ENCODE results near the gene SOX9. TPM values are rescaled to one million over a fixed set of nuclear protein-coding genes. Genes with fewer than 3 reads are reported as not detected.

The SOX9 gene
- 10 to 100 TPM in 1 of 10 donors, 1 to 10 TPM in 9; 6.8 to 17.6 (median 8.4) TPM for polyA plus RNA-seq (ENCODE audit: insufficient read length in 10 of 10)
- long read RNA-seq, donor 1, transcript SOX9-201 (3 exons, 3,935 nt) = major isoform, 5 of 5 reads
- long read RNA-seq, donor 1, partial matches to known transcripts = 0 of 5 reads
- long read RNA-seq, donor 1, other reads (novel, unspliced or antisense) = 0 of 5 reads
- long read RNA-seq, donor 2 = 0 reads
- long read RNA-seq, donor 3 = 0 reads
- long read RNA-seq, donor 4, partial matches to known transcripts = 0 of 1 reads
- long read RNA-seq, donor 4, other reads (novel, unspliced or antisense) = 0 of 1 reads
- long read RNA-seq, donor 5, partial matches to known transcripts = 0 of 2 reads
- long read RNA-seq, donor 5, other reads (novel, unspliced or antisense) = 0 of 2 reads
- long read RNA-seq, donor 6 = 0 reads
- long read RNA-seq, donor 7, partial matches to known transcripts = 0 of 2 reads
- long read RNA-seq, donor 7, other reads (novel, unspliced or antisense) = 0 of 2 reads
- long read RNA-seq, donor 8, partial matches to known transcripts = 0 of 2 reads
- long read RNA-seq, donor 8, other reads (novel, unspliced or antisense) = 0 of 2 reads
- long read RNA-seq, donor 9, partial matches to known transcripts = 0 of 1 reads
- long read RNA-seq, donor 9, other reads (novel, unspliced or antisense) = 0 of 1 reads

DNA sequence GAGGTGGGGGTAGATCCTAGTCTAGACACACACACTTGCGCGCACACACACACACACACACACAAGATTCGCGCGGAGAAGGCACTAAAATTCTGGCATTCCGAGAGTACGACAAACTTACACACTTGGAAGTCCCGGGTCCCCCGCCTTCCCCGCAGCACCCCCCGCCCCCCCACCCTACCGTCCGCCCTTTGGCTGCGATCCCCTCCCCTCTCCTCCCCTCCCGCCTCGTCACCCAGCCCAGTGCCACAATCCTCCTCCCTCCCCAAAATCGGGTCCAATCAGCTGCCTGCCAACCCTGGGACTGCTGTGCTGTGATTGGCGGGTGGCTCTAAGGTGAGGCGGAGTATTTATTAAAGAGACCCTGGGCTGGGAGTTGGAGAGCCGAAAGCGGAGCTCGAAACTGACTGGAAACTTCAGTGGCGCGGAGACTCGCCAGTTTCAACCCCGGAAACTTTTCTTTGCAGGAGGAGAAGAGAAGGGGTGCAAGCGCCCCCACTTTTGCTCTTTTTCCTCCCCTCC is at the start of gene SOX9:
Gene SOX9, plus strand, starts transcription at position 379 of the 522 bp plus-strand sequence. CDS start 372 bp downstream, outside the sequence.
- DNase-seq = peak; percentile 90 to 95 (median 92)

GRCh38 chr17:72071330-72071729 is 49.5 kb upstream of the SOX9 start:
- DNase-seq = no peak

GRCh38 chr17:72075995-72076677 is 44.7 kb upstream of the SOX9 start:
- DNase-seq = no peak

DNA sequence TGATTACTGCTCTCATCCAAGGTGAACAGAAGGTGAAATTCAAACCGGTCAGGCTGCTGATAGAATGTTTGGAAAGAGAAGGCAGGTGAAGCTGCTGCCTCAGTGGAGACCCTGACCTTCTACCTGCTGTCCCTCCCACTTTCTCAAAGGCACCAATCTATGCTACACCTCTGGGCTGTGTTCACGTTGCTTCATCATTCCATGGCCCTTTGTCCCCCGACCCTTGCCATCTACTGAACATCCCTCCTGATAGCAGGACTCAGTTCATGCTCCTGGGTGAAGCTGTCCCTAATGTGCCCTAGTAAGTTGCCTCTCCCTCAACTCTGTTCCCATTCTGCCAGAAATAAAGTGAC is 44.2 kb upstream of the SOX9 start:
- no peak for DNase-seq

DNA sequence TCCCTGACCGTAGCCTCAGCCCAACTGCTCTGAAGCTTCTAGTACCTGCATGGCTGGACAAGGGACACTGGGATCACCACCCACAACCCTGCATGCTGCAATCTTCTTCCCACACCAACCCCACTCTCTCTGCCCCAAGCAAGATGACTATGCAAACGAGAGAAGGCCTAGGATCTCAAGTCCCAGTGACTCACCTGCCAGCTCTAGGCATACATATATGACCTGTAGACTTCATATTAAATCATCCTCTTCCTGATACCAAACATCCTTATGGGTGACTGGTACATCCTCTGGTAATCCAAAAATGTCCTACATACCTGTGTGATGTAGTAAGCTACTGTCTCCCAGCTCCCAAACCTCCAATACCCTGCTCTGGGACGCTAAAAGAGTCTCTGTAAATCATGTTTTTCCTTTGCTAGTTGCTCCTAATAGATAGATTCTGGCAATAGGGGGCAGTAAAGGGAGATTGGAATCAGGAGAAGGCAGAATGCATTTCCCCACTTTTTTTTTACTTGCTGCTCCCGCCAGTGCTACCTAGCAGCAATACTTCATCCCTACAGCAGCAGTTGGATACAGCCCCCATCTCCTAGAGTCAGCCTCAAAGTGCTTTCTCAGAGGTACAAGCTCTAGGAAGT is 43.4 kb upstream of the SOX9 start:
- no peak for DNase-seq

DNA sequence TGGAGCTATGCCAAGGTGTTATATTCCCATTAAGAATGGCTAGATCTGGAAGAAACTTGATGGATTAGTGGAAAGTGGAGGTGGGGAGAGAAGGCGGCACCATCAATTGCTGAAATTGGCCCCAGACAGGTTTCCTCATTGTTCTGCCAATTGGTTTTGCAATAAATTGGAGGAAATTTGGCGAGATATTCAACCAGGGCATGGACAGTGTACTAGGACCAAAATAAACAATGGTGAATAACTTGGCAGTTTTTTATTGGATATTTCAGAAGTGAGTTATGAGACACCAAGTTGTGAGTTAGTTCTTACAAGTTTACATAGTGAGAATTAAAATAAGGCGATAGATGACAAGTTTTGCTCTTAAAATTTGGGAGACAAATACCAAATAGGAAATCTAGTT is 41.1 kb upstream of the SOX9 start:
- no peak for DNase-seq

- no peak for DNase-seq
Observed at GRCh38 chr17:72087876-72088275, 32.9 kb upstream of the SOX9 start.

GRCh38 chr17:72089453-72089987 is 31.3 kb upstream of the SOX9 start:
- no peak for DNase-seq

DNA sequence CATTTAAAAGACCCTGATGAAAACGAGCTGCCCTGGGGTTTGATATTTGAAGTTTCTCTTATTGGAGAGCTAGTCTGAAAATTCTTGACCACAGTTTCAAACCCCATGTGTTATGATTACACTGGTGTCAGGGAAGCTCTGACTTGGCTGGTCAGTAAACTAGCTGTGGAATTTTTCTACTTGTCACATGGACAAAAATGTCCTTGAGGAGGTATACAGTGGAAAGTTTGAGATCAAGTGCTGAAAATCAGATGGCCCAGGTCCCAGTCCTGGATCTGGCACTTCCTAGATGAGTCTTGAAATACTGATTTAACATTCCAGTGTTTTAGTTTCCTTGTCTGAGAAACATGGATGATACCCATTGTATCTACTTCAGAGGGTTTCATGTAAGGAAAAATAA is 30.7 kb upstream of the SOX9 start:
- DNase-seq = peak in 2 of 3 donors; percentile 30 to 49

DNA sequence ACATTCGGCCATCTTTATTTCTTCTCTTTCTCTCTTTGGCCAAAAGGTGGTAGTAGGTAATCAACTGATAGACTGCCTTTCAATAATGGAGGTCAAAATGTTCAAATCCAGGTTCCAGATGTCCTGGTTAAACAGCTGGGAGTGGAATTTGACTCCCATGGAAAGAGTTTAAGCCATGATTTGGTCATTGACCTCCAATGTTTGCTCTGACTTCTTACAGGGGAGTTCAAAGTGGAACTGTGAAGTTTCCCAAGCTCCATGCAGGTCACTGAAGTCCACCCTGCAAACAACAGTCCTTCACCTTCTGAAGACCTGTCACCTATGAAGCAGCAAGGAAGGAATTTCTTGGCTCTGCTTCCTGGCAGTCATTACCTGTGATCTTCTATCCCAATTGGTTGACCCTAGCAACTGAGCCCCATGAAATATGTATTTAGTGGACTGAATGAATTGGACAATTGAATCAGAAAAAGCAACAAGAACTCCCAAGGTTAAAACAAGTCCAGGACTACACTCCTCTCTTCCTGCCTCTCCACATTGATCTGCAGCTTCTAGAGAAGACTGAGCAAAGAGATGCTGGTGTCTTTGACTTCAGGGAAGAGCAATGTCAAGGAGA is 28.0 kb upstream of the SOX9 start:
- DNase-seq = no peak

- DNase-seq = no peak
Observed at GRCh38 chr17:72093707-72094106, 27.1 kb upstream of the SOX9 start.

GRCh38 chr17:72095316-72095715 is 25.5 kb upstream of the SOX9 start:
- no peak for DNase-seq

GRCh38 chr17:72097144-72097543 is 23.7 kb upstream of the SOX9 start:
- DNase-seq = no peak

DNA sequence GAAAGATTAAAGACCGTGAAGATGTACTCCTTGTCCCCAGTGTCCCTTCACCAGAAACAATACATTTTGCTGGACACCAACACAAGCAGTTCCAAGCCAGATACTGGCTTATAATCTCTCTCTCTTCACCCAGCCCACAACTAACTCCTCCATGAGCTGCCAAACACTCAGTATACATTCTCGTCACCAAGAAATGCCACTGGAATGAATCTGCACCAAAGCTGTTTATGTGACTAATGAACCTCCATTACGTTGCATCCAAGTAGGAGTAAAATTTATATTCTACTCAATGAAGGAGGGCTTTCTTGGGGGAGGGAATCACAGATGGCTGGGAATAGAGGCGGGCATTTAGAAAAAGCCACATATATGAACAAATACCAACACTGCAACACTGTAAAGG is 20.9 kb upstream of the SOX9 start:
- DNase-seq = no peak

- DNase-seq = no peak
Observed at GRCh38 chr17:72100470-72100869, 20.4 kb upstream of the SOX9 start.

- DNase-seq = no peak
Observed at GRCh38 chr17:72101526-72101925, 19.3 kb upstream of the SOX9 start.

DNA sequence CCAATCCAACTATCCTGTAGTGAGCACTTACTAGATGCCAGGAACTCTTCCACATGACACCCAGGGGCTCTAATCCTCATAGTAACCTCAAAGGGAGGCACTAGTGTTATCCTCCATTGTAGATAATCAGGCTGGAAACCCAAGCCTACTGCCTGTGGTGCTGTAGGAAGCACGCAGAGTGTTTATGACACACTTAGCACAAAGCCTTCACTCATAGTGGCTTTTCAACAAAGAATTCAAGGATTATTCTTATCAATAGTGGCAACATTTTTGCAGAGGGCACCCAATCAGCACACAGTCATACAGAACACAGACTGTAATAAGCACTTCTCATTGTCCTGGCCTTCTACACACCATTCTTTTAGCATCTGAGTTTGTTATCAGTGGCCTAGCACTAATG is 18.5 kb upstream of the SOX9 start:
- DNase-seq = no peak

GRCh38 chr17:72104164-72104862 is 16.5 kb upstream of the SOX9 start:
- peak in 1 of 3 donors; percentile 36 for DNase-seq

- DNase-seq = no peak
Observed at GRCh38 chr17:72104863-72105234, 16.0 kb upstream of the SOX9 start.

DNA sequence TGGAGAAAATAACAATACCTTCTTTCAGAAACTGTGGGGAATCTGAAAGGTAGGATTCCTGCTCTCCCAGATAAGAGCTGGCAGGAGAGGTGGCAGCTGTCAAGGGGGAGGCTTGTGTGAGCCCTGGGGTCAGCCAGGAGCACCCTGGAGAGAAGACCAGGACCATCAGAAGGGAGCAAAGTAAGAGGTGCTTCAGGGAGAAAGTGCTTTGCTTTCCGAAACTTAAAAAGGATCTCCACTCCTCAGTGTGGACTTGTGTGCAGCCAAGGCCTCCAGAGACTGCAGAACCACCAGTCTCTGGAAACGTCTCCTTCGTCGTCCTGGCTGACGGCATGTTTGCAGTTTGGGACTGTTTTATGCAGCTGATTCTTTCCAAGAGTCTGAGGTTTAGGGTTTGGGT is 13.7 kb upstream of the SOX9 start:
- DNase-seq = no peak
